HepG2 (cell line): ENCODE data around the gene SCAMP3. TPM values are rescaled to one million over a fixed set of nuclear protein-coding genes. Genes with fewer than 3 reads are reported as not detected.

Experiments
- ARNTL ChIP-seq: sonication (generic); formaldehyde crosslinking; IDR thresholded peaks from 2 replicates; pipeline ENCODE4 v1.4.0; 2020; ENCODE audit warnings: mild to moderate bottlenecking, missing genetic modification reagents
- ATRX ChIP-seq: sonication (generic); formaldehyde crosslinking; IDR thresholded peaks from 2 replicates; pipeline ENCODE4 v1.4.0; 2020; ENCODE audit warnings: missing genetic modification reagents, borderline replicate concordance
- HIVEP1 ChIP-seq: sonication (generic); formaldehyde crosslinking; IDR thresholded peaks from 2 replicates; pipeline ENCODE4 v1.4.0; 2020; ENCODE audit warnings: mild to moderate bottlenecking, missing genetic modification reagents
- KAT7 ChIP-seq: IDR thresholded peaks from 2 replicates; pipeline ENCODE4 v1.6.1; 2018; ENCODE audit warnings: borderline replicate concordance, missing compliant biosample characterization
- MEIS2 ChIP-seq: sonication (generic); formaldehyde crosslinking; IDR thresholded peaks from 2 replicates; pipeline ENCODE4 v1.9.0; 2021; ENCODE audit warnings: mild to moderate bottlenecking, missing genetic modification reagents
- MIER3 ChIP-seq: IDR thresholded peaks from 2 replicates; pipeline ENCODE4 v1.6.1; 2016; ENCODE audit warnings: missing compliant biosample characterization, borderline replicate concordance
- NFKB2 ChIP-seq: sonication (generic); formaldehyde crosslinking; IDR thresholded peaks from 2 replicates; pipeline ENCODE4 v1.4.0; 2020; ENCODE audit warnings: missing genetic modification reagents, borderline replicate concordance
- PHF20 ChIP-seq: sonication (generic); formaldehyde crosslinking; IDR thresholded peaks from 2 replicates; pipeline ENCODE4 v1.5.0; 2020; ENCODE audit warnings: mild to moderate bottlenecking, missing genetic modification reagents
- RFXANK ChIP-seq: IDR thresholded peaks from 2 replicates; pipeline ENCODE4 v1.6.1; 2016
- RXRA ChIP-seq: sonication (generic); formaldehyde crosslinking; IDR thresholded peaks from 2 replicates; pipeline ENCODE4 v1.5.1; 2020; ENCODE audit warnings: missing genetic modification reagents
- YY1 ChIP-seq: IDR thresholded peaks from 2 replicates; pipeline ENCODE4 v1.6.1; 2011; ENCODE audit warnings: low read length, low read depth, moderate library complexity, mild to moderate bottlenecking; ENCODE audit not compliant: insufficient read depth, insufficient replicate concordance
- ZNF230 ChIP-seq: sonication (generic); formaldehyde crosslinking; IDR thresholded peaks from 2 replicates; pipeline ENCODE4 v1.4.0; 2020; ENCODE audit warnings: mild to moderate bottlenecking, missing genetic modification reagents
- ZNF367 ChIP-seq: sonication (generic); formaldehyde crosslinking; IDR thresholded peaks from 2 replicates; pipeline ENCODE4 v1.4.0; 2020; ENCODE audit warnings: missing genetic modification reagents, borderline replicate concordance
- ZNF709 ChIP-seq: sonication (generic); formaldehyde crosslinking; IDR thresholded peaks from 2 replicates; pipeline ENCODE4 v1.5.0; 2020; ENCODE audit warnings: mild to moderate bottlenecking, missing genetic modification reagents
- ZNF724P ChIP-seq: sonication (generic); formaldehyde crosslinking; IDR thresholded peaks from 2 replicates; pipeline ENCODE4 v1.8.0; 2022; ENCODE audit warnings: missing genetic modification reagents, borderline replicate concordance
- polyA plus RNA-seq, 8 experiments: library from polyadenylated mRNA; depleted of rRNA in 3 of 8; stranded (reverse) in 7 of 8; unstranded in 1 of 8; fragments of >200 nt; fragmentation: Illumina TruSeq in 4 of 8; extraction: Trizol in 4 of 8; gene quantifications; 2 replicates each; pipeline versions ENCODE4 v1.2.1 to v1.2.3, GENCODE V29; 2011 to 2016; ENCODE audit warnings: low read depth in 4 of 8, missing spikeins in 1 of 8, mixed read lengths in 1 of 8; ENCODE audit not compliant: insufficient read depth in 1 of 8
- total RNA-seq, 5 experiments: library from RNA; depleted of rRNA; stranded (reverse); fragments of >200 nt; fragmentation: Illumina TruSeq; extraction: Trizol; gene quantifications; 2 replicates each; pipeline ENCODE4 v1.2.3, GENCODE V29; 2016; ENCODE audit warnings: low read depth in 1 of 5
- TF ChIP-seq, protein P1 (sequence below), 2 experiments: IDR thresholded peaks; 2 replicates each; pipeline ENCODE4 v1.6.1; 2011 to 2012; ENCODE audit warnings: low read length in 2 of 2, borderline replicate concordance in 1 of 2, low read depth in 1 of 2, mild to moderate bottlenecking in 1 of 2, moderate library complexity in 1 of 2
- TF ChIP-seq, protein P2 (sequence below), 2 experiments: sonication (generic) in 1 of 2; formaldehyde crosslinking in 1 of 2; IDR thresholded peaks; 2 replicates each; pipeline versions ENCODE4 v1.6.1 to v1.9.0; 2014 to 2022; ENCODE audit warnings: antibody characterized with exemption in 1 of 2, borderline replicate concordance in 1 of 2, inconsistent platforms in 1 of 2, low read depth in 1 of 2, missing genetic modification reagents in 1 of 2
- TF ChIP-seq, protein P3 (sequence below): sonication (generic); formaldehyde crosslinking; IDR thresholded peaks from 2 replicates; pipeline ENCODE4 v1.8.1; 2023; ENCODE audit warnings: missing genetic modification reagents, inconsistent platforms, borderline replicate concordance

SCAMP3 gene
- total and polyA plus RNA-seq, 2 of the 13 experiments (the other 11 are each of a cell fraction or from before 2014, with no cell fraction given), result 46.8 to 83.3 TPM

DNA sequence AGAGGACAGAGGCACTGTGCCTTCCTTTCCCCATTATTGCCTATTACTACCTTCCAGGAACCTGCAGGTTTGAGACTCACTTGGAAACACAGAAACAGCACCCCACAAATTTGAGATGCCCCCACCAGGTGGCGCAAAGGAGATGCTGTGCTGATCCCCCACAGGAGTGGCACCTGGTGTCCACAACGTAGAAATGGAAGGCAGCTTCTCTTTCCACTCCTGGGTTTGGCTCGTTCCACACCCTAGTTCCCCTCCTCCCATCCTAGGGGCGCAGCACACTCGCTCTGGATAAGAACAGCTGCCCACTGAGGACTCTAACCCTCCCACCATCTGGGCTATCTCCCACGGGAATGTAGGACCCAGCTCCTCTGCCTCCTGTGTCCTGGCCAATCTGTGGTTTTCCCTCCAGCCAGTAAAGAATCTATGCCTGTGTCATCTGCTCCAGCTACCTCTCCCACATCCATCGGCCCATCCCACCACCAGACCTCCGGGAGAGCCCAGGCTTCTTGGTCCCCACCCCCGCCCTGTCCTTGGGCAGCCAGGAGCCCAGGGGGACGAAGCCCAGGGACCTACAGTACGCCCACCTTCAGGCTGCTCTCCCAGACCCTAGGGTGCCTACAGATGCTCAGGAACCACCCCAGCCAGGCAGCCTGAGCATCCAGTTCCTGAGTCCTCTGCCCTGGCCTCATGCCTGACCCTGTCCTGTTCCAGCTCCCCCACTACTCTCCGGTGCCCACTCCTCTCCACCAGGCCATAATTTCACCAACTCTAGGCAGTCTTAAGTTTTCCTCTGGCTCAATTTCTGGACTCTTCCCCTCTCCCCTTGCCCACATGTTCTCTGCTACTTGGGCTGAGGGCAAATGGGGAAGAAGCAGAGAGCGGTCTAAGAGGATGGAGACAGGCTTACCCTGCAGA, 55.0 kb downstream of the SCAMP3 start (continued):
- TF ChIP-seq ATRX (CRISPR knock-in tag) (no peak), ZNF724P (CRISPR knock-in tag) (no peak), RXRA (no peak), PHF20 (CRISPR knock-in tag) (0 out of 2 replicates have a peak, but pooled peaks have one; percentile 28), KAT7 (no peak), ARNTL (CRISPR knock-in tag) (no peak), MIER3 (CRISPR knock-in tag) (peak; percentile 34; the same call in 1 of the 2 replicates), ZNF709 (CRISPR knock-in tag) (no peak), YY1 (peak; percentile 29), RFXANK (CRISPR knock-in tag) (no peak), NFKB2 (CRISPR knock-in tag) (peak; percentile 25; the same call in 1 of the 2 replicates), ZNF230 (CRISPR knock-in tag) (no peak), ZNF367 (no peak), MEIS2 (CRISPR knock-in tag) (0 out of 2 replicates have a peak, but pooled peaks have one; percentile 14), HIVEP1 (CRISPR knock-in tag) (no peak)
- TF ChIP-seq, protein P1, sequence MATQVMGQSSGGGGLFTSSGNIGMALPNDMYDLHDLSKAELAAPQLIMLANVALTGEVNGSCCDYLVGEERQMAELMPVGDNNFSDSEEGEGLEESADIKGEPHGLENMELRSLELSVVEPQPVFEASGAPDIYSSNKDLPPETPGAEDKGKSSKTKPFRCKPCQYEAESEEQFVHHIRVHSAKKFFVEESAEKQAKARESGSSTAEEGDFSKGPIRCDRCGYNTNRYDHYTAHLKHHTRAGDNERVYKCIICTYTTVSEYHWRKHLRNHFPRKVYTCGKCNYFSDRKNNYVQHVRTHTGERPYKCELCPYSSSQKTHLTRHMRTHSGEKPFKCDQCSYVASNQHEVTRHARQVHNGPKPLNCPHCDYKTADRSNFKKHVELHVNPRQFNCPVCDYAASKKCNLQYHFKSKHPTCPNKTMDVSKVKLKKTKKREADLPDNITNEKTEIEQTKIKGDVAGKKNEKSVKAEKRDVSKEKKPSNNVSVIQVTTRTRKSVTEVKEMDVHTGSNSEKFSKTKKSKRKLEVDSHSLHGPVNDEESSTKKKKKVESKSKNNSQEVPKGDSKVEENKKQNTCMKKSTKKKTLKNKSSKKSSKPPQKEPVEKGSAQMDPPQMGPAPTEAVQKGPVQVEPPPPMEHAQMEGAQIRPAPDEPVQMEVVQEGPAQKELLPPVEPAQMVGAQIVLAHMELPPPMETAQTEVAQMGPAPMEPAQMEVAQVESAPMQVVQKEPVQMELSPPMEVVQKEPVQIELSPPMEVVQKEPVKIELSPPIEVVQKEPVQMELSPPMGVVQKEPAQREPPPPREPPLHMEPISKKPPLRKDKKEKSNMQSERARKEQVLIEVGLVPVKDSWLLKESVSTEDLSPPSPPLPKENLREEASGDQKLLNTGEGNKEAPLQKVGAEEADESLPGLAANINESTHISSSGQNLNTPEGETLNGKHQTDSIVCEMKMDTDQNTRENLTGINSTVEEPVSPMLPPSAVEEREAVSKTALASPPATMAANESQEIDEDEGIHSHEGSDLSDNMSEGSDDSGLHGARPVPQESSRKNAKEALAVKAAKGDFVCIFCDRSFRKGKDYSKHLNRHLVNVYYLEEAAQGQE (IDR thresholded peaks at IDR 0.05; ENCODE audit: borderline replicate concordance in 1 of 2, low read depth in 1 of 2, low read length in 2 of 2), result no peak
- TF ChIP-seq, protein P2, sequence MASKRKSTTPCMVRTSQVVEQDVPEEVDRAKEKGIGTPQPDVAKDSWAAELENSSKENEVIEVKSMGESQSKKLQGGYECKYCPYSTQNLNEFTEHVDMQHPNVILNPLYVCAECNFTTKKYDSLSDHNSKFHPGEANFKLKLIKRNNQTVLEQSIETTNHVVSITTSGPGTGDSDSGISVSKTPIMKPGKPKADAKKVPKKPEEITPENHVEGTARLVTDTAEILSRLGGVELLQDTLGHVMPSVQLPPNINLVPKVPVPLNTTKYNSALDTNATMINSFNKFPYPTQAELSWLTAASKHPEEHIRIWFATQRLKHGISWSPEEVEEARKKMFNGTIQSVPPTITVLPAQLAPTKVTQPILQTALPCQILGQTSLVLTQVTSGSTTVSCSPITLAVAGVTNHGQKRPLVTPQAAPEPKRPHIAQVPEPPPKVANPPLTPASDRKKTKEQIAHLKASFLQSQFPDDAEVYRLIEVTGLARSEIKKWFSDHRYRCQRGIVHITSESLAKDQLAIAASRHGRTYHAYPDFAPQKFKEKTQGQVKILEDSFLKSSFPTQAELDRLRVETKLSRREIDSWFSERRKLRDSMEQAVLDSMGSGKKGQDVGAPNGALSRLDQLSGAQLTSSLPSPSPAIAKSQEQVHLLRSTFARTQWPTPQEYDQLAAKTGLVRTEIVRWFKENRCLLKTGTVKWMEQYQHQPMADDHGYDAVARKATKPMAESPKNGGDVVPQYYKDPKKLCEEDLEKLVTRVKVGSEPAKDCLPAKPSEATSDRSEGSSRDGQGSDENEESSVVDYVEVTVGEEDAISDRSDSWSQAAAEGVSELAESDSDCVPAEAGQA (IDR thresholded peaks at IDR 0.05; ENCODE audit: low read depth), result no peak
- TF ChIP-seq, protein P2 (CRISPR knock-in tag; IDR thresholded peaks at IDR 0.05; ENCODE audit: borderline replicate concordance), result no peak
- TF ChIP-seq, protein P3, sequence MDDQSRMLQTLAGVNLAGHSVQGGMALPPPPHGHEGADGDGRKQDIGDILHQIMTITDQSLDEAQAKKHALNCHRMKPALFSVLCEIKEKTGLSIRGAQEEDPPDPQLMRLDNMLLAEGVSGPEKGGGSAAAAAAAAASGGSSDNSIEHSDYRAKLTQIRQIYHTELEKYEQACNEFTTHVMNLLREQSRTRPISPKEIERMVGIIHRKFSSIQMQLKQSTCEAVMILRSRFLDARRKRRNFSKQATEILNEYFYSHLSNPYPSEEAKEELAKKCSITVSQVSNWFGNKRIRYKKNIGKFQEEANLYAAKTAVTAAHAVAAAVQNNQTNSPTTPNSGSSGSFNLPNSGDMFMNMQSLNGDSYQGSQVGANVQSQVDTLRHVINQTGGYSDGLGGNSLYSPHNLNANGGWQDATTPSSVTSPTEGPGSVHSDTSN (CRISPR knock-in tag), result no peak
